Pancreas (tissue), 10 donors: Measurements from ENCODE around the gene CCDC185. TPM values are rescaled to one million over a fixed set of nuclear protein-coding genes. Genes with fewer than 3 reads are reported as not detected.
A peak's percentile ranks its signal among the peaks of the same experiment; 100 is the strongest.

ENCODE experiments used
- ATAC-seq, 4 donors: fragments of 200-7000 bp; cut with Tn5 transposase; one replicate each; pipeline versions ENCODE4 v1.8.0 to v1.9.1; 2020; ENCODE audit warnings: mild to moderate bottlenecking in 4 of 4, moderate library complexity in 4 of 4
- DNase-seq, 6 donors: peaks; one replicate each; pipeline ENCODE4 v3.0.0-alpha.2; 2020
- FAIRE-seq: peaks from 2 replicates; lab custom pipeline; 2012; peaks lifted over from hg19 to GRCh38; lab: Jason Lieb, UNC
- H3K27ac ChIP-seq, 4 donors: fragments of 200-600 bp; sonication (generic); 1 replicate in 3 of 4; 2 replicates in 1 of 4; pipeline versions ENCODE4 v1.5.0 to v1.8.0; 2020
- H3K27me3 ChIP-seq, 4 donors: fragments of 200-600 bp; one replicate each; pipeline ENCODE4 v1.8.0; 2021
- H3K36me3 ChIP-seq, 3 donors: fragments of 200-600 bp; sonication (generic) in 1 of 3; one replicate each; pipeline versions ENCODE4 v1.5.0 to v1.8.0; 2020 to 2021
- H3K4me1 ChIP-seq, 3 donors: fragments of 200-600 bp; one replicate each; pipeline ENCODE4 v1.8.0; 2021
- H3K4me3 ChIP-seq, 4 donors: fragments of 200-600 bp; sonication (generic) in 2 of 4; one replicate each; pipeline versions ENCODE4 v1.5.0 to v1.8.0; 2020 to 2021
- H3K9me3 ChIP-seq, 4 donors: fragments of 200-600 bp; one replicate each; pipeline ENCODE4 v1.8.0; 2021
- WGBS, 2 donors: extraction: QIAGEN DNeasy Blood & Tissue Kit; methylation state at CpG; one replicate each; pipeline ENCODE4 v1.1.7; 2013; 5-methylcytosine and 5-hydroxymethylcytosine counted together
- intact Hi-C, 3 donors: fragments of 100-400 bp; cut with DNase I; formaldehyde crosslinking; loops; one replicate each; pipeline versions ENCODE4 v1.11.1 to v1.14.2; 2022
- polyA plus RNA-seq, 2 donors: library from polyadenylated mRNA; stranded (reverse); fragments of 200-250 nt; gene quantifications; one replicate each; pipeline ENCODE4 v1.2.3, GENCODE V29; 2013
- total RNA-seq, 6 donors: library from RNA; stranded (reverse); fragmentation: NEBNext Ultra II Directional in 4 of 6; extraction: Animal tissue kit (Norgen Biotek cat#: 25700) in 4 of 6; gene quantifications; one replicate each; pipeline versions ENCODE4 v1.2.1 to v1.2.4, GENCODE V29; 2021 to 2023
- TF ChIP-seq, protein P1 (sequence below), 4 donors: fragments of 200-600 bp; sonication (generic) in 3 of 4; IDR thresholded peaks; one replicate each; pipeline versions ENCODE4 v1.5.0 to v1.8.0; 2021; ENCODE audit warnings: antibody characterized with exemption in 4 of 4
- donor health status: healthy with polysubstance abuse.
- donor health status: DM: no; HTN: no; CAD: no; lungs with moderate emphysema.
- donor health status: DM: no; HTN: no; CAD: no.
- donor health status: control.
- donor health status: control.
- donor health status: Bipolar disorder and iron deficiency.
- donor health status: DM: yes; HTN: yes; CAD: no.
- donor health status: DM: no; HTN: no; CAD: no.
- donor health status: DM: no; HTN: no; CAD: no.
- donor health status: DM: yes; HTN: yes; CAD: no.

CCDC185 gene
- total and polyA plus RNA-seq, 8 donors, result not detected

DNA sequence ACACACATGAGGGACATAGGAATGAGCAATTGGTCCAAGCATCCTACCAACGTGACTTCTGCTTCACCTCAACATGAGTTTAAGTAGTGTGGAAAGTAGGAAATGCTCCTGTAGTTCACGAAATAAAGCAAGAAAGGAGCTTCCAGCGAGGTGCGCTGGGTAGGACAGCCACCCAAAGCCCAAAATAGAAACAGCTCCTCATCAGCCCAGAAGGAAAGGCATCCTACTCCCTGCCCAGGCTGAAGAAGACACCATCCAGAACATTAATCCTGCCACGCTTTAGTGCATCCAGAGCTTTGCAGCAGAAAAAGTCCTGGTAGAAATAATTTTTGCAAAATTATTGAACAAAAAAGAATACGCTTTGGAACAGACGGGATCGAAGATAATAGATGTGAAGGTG, 25.9 kb downstream of the CCDC185 start:
- H3K4me3 ChIP-seq, result no peak overlapping the region
- H3K36me3 ChIP-seq, result no peaks in the 10 kb centered on the region
- 93 to 94% methylated on average over 8 of the region's 8 CpGs for WGBS, 2 donors
- TF ChIP-seq, protein P1, sequence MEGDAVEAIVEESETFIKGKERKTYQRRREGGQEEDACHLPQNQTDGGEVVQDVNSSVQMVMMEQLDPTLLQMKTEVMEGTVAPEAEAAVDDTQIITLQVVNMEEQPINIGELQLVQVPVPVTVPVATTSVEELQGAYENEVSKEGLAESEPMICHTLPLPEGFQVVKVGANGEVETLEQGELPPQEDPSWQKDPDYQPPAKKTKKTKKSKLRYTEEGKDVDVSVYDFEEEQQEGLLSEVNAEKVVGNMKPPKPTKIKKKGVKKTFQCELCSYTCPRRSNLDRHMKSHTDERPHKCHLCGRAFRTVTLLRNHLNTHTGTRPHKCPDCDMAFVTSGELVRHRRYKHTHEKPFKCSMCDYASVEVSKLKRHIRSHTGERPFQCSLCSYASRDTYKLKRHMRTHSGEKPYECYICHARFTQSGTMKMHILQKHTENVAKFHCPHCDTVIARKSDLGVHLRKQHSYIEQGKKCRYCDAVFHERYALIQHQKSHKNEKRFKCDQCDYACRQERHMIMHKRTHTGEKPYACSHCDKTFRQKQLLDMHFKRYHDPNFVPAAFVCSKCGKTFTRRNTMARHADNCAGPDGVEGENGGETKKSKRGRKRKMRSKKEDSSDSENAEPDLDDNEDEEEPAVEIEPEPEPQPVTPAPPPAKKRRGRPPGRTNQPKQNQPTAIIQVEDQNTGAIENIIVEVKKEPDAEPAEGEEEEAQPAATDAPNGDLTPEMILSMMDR (IDR thresholded peaks at IDR 0.05), result no peak
- H3K27me3 ChIP-seq, result no peaks in the 10 kb centered on the region
- DNase-seq (no peak), ATAC-seq (no peak), FAIRE-seq (no peak)
- intact Hi-C loops, result no loop called here
- H3K4me1 ChIP-seq, result peaks cover 12 to 37% (median 33%) of the 10 kb centered on the region in 3 donors
- H3K27ac ChIP-seq, result no peak overlapping the region
- H3K9me3 ChIP-seq, result no peaks in the 10 kb centered on the region

DNA sequence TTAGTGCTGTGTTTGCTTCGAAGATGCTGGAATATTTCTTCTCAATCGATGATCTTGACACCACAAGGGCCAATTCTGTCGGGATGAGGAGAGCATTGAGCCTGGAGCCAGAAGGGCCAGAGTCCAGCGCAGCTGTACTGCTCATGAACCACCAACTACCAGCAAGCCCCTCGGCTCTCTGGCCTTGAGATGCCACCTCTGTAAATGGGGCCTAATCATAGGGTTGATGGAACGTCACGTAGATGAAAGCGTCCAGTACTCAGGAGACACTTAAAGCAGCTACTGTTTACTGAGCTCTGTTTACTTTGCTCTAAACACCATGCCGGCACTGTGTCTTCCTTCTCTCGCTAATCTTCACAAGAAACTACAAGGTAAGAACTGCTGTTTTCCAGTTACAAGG, 26.3 kb downstream of the CCDC185 start:
- FAIRE-seq, result no peak
- Histone ChIP-seq H3K9me3 (no peaks in the 10 kb centered on the region), H3K4me3 (no peak overlapping the region), H3K27me3 (no peaks in the 10 kb centered on the region), H3K27ac (no peak overlapping the region), H3K4me1 (peaks cover 12 to 37% (median 33%) of the 10 kb centered on the region in 3 donors), H3K36me3 (no peaks in the 10 kb centered on the region)
- DNase-seq, result no peak
- intact Hi-C loops, result no loop called here
- no peak for ATAC-seq
- WGBS, 2 donors, result 69 to 70% methylated on average over 10 of the region's 10 CpGs
- TF ChIP-seq, protein P1 (IDR thresholded peaks at IDR 0.05), result no peak

DNA sequence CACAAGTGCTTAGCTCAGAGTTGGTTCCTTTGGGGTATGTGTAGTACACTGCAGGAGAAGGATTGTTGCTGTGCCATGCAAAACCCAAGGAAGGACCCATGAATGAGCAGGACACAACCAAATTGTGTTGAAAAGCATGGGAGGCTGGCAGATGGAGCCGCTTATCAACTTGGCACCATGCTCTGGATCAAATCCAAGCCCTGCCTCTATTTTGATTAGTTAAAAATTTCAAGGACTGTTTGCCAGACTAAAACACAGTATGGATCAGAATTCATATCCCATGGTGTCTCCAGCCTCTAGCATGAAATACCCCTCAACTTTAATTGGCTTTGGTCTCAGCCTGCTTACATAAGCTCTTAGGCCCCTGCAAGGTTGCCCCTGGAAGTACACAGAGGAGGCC, 27.8 kb downstream of the CCDC185 start:
- H3K27me3 ChIP-seq, result no peaks in the 10 kb centered on the region
- peak overlapping the region in 3 of 4 donors; percentile 44 to 53 (median 45) for H3K27ac ChIP-seq
- no peaks in the 10 kb centered on the region for H3K9me3 ChIP-seq
- FAIRE-seq, result no peak
- H3K36me3 ChIP-seq, result no peaks in the 10 kb centered on the region
- intact Hi-C loops, result no loop called here
- WGBS, 2 donors, result 15 to 19% methylated on average over 1 of the region's 1 CpG
- TF ChIP-seq, protein P1 (IDR thresholded peaks at IDR 0.05), result no peak
- H3K4me1 ChIP-seq, result peaks cover 12 to 37% (median 33%) of the 10 kb centered on the region in 3 donors
- no peak overlapping the region for H3K4me3 ChIP-seq
- peak; percentile 82 to 88 (median 85) for ATAC-seq
- DNase-seq, result peak in 4 of 6 donors; percentile 77 to 87 (median 82)

DNA sequence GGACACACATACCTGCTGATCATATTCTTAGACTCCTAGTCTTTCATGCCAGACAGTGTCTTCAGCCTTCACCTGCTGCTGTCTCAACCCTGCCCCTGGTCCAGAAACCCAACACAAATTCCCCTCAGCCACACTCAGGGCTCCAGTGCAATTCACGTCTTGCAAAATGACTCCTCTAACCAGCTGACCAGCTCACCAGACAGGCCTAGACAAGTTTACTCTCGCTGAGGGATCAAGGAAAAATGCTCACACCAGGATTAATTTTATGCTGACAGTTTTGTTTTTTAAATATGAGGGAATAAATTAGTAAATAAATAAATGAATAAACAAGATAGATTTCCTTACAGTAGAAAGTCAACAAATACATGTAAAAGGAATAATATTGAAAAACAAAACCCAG, 28.5 kb downstream of the CCDC185 start:
- TF ChIP-seq, protein P1 (IDR thresholded peaks at IDR 0.05), result no peak
- H3K36me3 ChIP-seq, result no peaks in the 10 kb centered on the region
- H3K4me1 ChIP-seq, result peaks cover 12 to 37% (median 33%) of the 10 kb centered on the region in 3 donors
- no peaks in the 10 kb centered on the region for H3K27me3 ChIP-seq
- DNase-seq, result peak in 2 of 6 donors; percentile 22 to 47
- intact Hi-C loops, result no loop called here
- no peaks in the 10 kb centered on the region for H3K9me3 ChIP-seq
- H3K27ac ChIP-seq, result peak overlapping the region in 3 of 4 donors; percentile 44 to 53 (median 45)
- WGBS, 2 donors, result 6 to 7% methylated on average over 2 of the region's 2 CpGs
- peak; percentile 59 to 82 (median 78) for ATAC-seq
- no peak for FAIRE-seq
- no peak overlapping the region for H3K4me3 ChIP-seq

DNA sequence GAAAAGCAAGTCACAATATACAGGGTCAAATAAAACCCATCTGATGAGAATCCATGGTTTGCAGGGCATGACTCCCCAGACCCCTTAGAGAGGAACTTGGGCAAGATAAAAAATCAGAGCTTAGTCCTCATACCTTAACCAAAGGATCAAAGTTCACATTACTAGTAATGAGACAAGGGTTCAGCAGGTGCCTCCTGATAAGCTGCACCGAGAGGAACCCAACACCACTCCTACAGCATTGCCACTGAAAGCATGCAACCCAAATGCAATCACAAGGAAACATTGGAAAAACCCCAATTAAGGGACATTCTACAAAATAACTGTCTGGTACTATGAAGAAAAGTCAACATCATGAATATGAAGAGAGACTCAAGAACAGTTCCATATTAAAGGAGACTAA, 29.7 kb downstream of the CCDC185 start:
- Histone ChIP-seq H3K4me1 (peaks cover 12 to 30% (median 30%) of the 10 kb centered on the region in 3 donors), H3K27ac (no peak overlapping the region), H3K4me3 (no peak overlapping the region), H3K36me3 (no peaks in the 10 kb centered on the region), H3K9me3 (no peaks in the 10 kb centered on the region), H3K27me3 (no peaks in the 10 kb centered on the region)
- DNase-seq (no peak), ATAC-seq (peak in 1 of 4 donors; percentile 15), FAIRE-seq (no peak)
- WGBS, 2 donors, result 10 to 27% methylated on average over 1 of the region's 1 CpG
- intact Hi-C loops, result no loop called here
- TF ChIP-seq, protein P1 (IDR thresholded peaks at IDR 0.05), result no peak
